ENCODE data around the gene KDSR.
A peak's percentile ranks its signal among the peaks of the same experiment; 100 is the strongest.

The KDSR gene

DNA sequence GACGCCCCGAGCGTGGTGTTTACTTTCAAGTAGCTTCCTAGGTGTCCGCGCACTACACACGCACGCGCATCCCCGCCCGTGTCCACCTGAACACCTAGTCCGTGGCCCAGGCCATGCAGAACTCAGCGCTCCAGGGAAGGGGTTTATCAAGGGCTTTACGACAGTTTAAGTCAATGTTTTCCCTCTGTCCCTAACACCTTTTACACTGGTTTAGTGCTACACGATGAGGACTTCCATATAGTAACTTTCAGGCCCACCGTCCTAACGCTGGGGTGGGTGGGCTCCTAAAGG, 46.1 kb downstream of the KDSR start:
- peak overlapping the region; percentile 46 for H3K4me3 ChIP-seq (ENCODE audit: low read depth, low read length)
- TF ChIP-seq, protein P1, sequence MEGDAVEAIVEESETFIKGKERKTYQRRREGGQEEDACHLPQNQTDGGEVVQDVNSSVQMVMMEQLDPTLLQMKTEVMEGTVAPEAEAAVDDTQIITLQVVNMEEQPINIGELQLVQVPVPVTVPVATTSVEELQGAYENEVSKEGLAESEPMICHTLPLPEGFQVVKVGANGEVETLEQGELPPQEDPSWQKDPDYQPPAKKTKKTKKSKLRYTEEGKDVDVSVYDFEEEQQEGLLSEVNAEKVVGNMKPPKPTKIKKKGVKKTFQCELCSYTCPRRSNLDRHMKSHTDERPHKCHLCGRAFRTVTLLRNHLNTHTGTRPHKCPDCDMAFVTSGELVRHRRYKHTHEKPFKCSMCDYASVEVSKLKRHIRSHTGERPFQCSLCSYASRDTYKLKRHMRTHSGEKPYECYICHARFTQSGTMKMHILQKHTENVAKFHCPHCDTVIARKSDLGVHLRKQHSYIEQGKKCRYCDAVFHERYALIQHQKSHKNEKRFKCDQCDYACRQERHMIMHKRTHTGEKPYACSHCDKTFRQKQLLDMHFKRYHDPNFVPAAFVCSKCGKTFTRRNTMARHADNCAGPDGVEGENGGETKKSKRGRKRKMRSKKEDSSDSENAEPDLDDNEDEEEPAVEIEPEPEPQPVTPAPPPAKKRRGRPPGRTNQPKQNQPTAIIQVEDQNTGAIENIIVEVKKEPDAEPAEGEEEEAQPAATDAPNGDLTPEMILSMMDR (IDR thresholded peaks at IDR 0.05; ENCODE audit: low read depth, low read length): no peak

DNA sequence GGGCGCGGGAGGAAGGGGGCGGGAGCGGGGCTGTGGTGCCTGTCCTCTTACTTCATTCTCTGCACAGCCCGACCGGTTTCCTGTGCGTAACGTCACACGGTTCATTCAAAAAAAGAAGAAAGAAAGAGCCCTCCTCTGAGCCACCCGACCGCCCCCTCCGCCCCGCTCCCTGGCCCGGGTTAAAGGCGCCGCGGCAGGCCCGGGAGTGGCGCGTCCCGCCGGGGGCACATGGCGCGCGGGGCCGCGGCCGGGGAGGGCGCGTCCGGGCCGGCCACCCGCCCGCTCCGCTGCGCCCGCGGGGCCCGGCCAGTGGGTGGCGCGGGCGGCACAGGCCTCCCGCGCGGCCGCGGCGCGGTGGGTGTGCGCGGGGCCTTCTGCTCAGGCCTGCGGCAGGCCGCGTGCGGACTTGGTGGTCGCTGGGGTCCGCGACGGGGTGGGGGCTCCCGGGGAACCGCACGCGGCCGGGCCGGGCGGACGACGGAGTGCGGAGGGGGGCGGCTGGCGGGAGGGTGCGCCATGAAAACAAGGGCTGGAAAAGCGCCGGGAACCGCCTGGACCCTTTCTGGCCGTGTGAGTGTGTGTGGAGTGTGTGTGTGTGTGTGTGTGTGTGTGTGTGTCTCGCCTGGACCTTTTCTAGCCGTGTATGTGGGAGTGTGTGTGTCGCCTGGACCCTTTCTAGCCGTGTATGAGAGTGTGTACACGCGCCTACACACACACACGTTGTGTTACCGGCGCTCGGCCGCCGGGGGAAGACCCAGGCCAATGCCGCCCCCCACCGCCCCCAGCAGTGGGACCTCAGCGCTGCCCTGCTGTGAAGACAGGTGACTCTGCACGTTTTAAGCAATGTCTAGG, 46.7 kb downstream of the KDSR start:
- H3K4me3 ChIP-seq (ENCODE audit: low read depth, low read length): peak overlapping the region; percentile 49
- TF ChIP-seq, protein P1 (IDR thresholded peaks at IDR 0.05; ENCODE audit: low read depth, low read length): no peak

DNA sequence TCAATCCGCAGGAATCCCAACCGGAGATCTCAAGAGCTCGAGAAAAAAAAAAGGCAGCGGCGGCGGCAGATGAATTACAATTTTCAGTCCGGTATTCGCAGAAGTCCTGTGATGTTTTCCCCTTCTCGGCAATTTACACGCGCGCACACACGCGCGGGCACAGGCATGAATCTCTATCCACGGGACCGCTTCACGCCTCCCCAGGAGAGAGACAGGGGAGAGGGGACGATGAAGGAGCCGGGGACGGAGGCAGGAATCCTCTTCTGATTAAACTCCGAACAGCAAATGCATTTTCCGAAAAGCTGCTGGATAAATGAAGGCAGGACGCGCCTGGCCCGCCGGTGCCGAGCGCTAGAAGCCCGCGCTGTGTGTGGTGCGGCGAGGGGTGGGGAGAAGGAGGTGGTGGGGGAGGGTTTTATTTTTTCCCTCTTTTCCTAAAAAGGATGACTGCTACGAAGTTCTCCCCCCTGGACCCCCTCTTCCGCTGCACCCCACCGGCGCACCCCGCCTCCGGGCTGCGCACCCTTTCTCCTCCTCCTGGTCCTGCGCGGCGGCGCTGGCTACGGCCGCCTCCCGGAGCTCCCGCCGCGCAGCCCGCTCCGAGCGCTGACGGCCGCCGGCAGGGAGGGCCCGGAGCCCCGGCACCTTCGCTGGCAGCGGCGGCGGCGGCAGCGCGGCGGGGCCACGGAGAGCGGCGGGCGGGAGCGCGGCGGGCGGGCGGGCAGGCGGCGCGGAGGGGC, 47.5 kb downstream of the KDSR start, which contains the start of gene BCL2:
Gene BCL2, minus strand, starts transcription at position 387 of the 740 bp plus-strand sequence.
- TF ChIP-seq, protein P1 (IDR thresholded peaks at IDR 0.05; ENCODE audit: low read depth, low read length): no peak
- peak within 1 kb of the TSS; percentile 81 for H3K4me3 ChIP-seq (ENCODE audit: low read depth, low read length)

DNA sequence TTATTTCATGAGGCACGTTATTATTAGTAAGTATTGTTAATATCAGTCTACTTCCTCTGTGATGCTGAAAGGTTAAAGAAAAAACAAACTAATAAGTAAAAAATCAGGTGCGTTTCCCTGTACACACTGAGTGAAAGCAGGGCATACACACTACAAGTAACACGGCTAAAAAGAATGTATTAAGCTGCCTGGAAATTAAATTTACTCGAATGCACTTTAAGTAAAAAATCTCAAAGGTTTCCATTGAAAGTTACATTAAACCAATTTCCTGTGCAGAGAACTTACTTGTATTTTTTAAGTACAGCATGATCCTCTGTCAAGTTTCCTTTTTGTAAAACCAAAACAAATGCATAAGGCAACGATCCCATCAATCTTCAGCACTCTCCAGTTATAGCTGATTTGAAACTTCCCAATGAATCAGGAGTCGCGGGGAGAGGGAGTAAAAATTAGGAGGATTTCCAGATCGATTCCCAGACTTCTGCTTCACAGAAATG, 48.1 kb downstream of the KDSR start:
- H3K4me3 ChIP-seq (ENCODE audit: low read depth, low read length): peak overlapping the region; percentile 81
- TF ChIP-seq, protein P1 (IDR thresholded peaks at IDR 0.05; ENCODE audit: low read depth, low read length): no peak

DNA sequence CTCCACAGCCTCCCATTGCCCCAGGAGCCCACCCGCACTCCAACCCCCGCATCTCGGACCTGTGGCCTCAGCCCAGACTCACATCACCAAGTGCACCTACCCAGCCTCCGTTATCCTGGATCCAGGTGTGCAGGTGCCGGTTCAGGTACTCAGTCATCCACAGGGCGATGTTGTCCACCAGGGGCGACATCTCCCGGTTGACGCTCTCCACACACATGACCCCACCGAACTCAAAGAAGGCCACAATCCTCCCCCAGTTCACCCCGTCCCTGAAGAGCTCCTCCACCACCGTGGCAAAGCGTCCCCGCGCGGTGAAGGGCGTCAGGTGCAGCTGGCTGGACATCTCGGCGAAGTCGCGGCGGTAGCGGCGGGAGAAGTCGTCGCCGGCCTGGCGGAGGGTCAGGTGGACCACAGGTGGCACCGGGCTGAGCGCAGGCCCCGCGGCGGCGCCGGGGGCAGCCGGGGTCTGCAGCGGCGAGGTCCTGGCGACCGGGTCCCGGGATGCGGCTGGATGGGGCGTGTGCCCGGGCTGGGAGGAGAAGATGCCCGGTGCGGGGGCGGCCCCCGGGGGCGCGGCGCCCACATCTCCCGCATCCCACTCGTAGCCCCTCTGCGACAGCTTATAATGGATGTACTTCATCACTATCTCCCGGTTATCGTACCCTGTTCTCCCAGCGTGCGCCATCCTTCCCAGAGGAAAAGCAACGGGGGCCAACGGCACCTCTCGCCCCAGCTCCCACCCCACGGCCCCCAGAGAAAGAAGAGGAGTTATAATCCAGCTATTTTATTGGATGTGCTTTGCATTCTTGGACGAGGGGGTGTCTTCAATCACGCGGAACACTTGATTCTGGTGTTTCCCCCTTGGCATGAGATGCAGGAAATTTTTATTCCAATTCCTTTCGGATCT, 48.8 kb downstream of the KDSR start:
- TF ChIP-seq, protein P1 (IDR thresholded peaks at IDR 0.05; ENCODE audit: low read depth, low read length): peak; percentile 29
- peak overlapping the region; percentile 81 for H3K4me3 ChIP-seq (ENCODE audit: low read depth, low read length)

DNA sequence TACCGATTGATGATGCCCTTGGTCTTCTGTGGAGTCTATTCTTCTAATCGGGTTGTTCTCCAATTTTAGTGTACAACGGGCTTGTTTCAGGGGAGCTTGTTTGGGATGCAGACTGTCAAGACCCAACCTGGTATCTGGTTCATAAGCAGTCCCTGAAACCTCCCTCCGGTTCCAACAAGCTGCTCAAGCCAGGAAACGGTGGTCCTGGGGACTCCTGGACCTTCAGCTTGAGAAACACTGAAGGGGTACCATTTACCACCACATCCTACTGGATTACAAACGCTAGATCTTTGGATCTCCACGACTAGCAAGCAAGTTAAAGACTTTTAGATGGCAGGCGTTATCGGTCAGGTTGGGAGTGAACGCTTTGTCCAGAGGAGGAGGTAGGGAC, 49.5 kb downstream of the KDSR start:
- no peak overlapping the region for H3K4me3 ChIP-seq (ENCODE audit: low read depth, low read length)
- TF ChIP-seq, protein P1 (IDR thresholded peaks at IDR 0.05; ENCODE audit: low read depth, low read length): no peak

All from WI38 (cell line).